Aorta (tissue), 5 donors: Measurements from ENCODE around the gene DAPK1. TPM values are rescaled to one million over a fixed set of nuclear protein-coding genes. Genes with fewer than 3 reads are reported as not detected.

Source experiments
- ATAC-seq: fragments of 200-7000 bp; cut with Tn5 transposase; one replicate; pipeline ENCODE4 v1.9.1; 2022; ENCODE audit warnings: moderate library complexity; ENCODE audit not compliant: low FRiP score
- DNase-seq, 2 donors: peaks; one replicate each; pipeline ENCODE4 v3.0.0-alpha.2; 2020
- H3K27ac ChIP-seq, 2 donors: one replicate each; pipeline ENCODE4 v1.5.1; 2013; ENCODE audit warnings: low read length in 2 of 2, mild to moderate bottlenecking in 2 of 2, moderate library complexity in 2 of 2, control low read depth in 1 of 2, inconsistent platforms in 1 of 2, low read depth in 1 of 2
- H3K27me3 ChIP-seq, 2 donors: one replicate each; pipeline ENCODE4 v1.6.1; 2013; ENCODE audit warnings: control low read depth in 1 of 2, low read length in 1 of 2, mild to moderate bottlenecking in 1 of 2, moderate library complexity in 1 of 2; ENCODE audit not compliant: insufficient read depth in 2 of 2, control insufficient read depth in 1 of 2
- H3K36me3 ChIP-seq, 2 donors: one replicate each; pipeline ENCODE4 v1.6.1; 2013; ENCODE audit warnings: control low read depth in 1 of 2, low read length in 1 of 2, mild to moderate bottlenecking in 1 of 2; ENCODE audit not compliant: insufficient read depth in 2 of 2, control insufficient read depth in 1 of 2
- H3K4me1 ChIP-seq, 2 donors: one replicate each; pipeline ENCODE4 v1.6.1; 2013; ENCODE audit warnings: low read length in 2 of 2, control low read depth in 1 of 2, mild to moderate bottlenecking in 1 of 2, moderate library complexity in 1 of 2; ENCODE audit not compliant: insufficient read depth in 2 of 2, control insufficient read depth in 1 of 2
- H3K4me3 ChIP-seq, 2 donors: one replicate each; pipeline ENCODE4 v1.5.1; 2013; ENCODE audit warnings: low read length in 2 of 2, control low read depth in 1 of 2, mild to moderate bottlenecking in 1 of 2
- H3K9me3 ChIP-seq: one replicate; pipeline ENCODE4 v1.6.1; 2013; ENCODE audit warnings: mild to moderate bottlenecking, low read length; ENCODE audit not compliant: control insufficient read depth
- WGBS, 2 donors: extraction: QIAGEN DNeasy Blood & Tissue Kit; methylation state at CpG; one replicate each; pipeline ENCODE4 v1.1.7; 2013; 5-methylcytosine and 5-hydroxymethylcytosine counted together
- intact Hi-C, 2 donors: fragments of 100-400 bp; cut with DNase I; formaldehyde crosslinking; loops; one replicate each; pipeline versions ENCODE4 v1.14.2 to v1.15.0; 2022
- polyA plus RNA-seq, 2 donors: library from polyadenylated mRNA; stranded (reverse); fragments of 200-250 nt; gene quantifications; one replicate each; pipeline ENCODE4 v1.2.3, GENCODE V29; 2013
- total RNA-seq, 2 donors: library from RNA; stranded (reverse); fragmentation: NEBNext Ultra II Directional; extraction: Animal tissue kit (Norgen Biotek cat#: 25700); gene quantifications; one replicate each; pipeline ENCODE4 v1.2.1, GENCODE V29; 2021
- donor health status: healthy with polysubstance abuse.
- donor health status: Bipolar disorder and iron deficiency.
- donor health status: DM: no; HTN: no; CAD: no.
- donor health status: DM: no; HTN: no; CAD: no.
- donor health status: DM: yes; HTN: yes; CAD: no.

Gene DAPK1
- total and polyA plus RNA-seq, 4 donors: 6.5 to 41.7 (median 21.7) TPM

DNA sequence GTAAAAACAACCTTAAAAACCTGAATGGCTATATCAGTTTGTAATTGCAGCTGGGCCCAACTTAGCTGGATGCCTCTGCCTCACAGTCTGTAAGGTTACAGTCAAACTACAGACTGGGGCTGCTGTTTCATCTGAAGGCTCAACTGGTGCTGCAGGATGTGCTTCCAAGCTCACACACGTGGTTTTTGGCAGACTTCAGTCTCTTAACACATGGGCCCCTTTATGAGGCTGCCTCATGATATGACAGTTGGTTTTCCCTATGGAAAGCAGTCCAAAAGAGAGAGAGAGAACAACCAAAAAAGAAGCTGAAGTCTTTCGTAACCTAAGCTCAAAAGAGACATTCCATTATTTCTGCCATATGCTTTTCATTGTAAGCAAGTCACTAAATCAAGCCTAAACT, 255.6 kb downstream of the DAPK1 start:
- no peak for DNase-seq
- WGBS, 2 donors: 44 to 76% methylated on average over 2 of the region's 2 CpGs
- intact Hi-C loops: no loop called here

More for the DNA sequence above, 255.6 kb downstream of the DAPK1 start:
- Histone ChIP-seq H3K4me3 (no peak overlapping the region), H3K9me3 (peaks cover 5% of the 10 kb centered on the region), H3K27me3 (no peaks in the 10 kb centered on the region), H3K27ac (no peak overlapping the region), H3K4me1 (no peaks in the 10 kb centered on the region), H3K36me3 (no peaks in the 10 kb centered on the region)
- ATAC-seq: no peak

Other genes with a start within 250 kb of the DAPK1 start
- gene CTSL, start 228.3 kb downstream of the DAPK1 start, total RNA-seq: 100 to 1,000 TPM; 130 to 174 TPM
- gene CTSL, start 228.3 kb downstream of the DAPK1 start, polyA plus RNA-seq: 100 to 1,000 TPM in 1 of 2 donors, 10 to 100 TPM in 1; 73.1 to 116 TPM